Panc1 (cell line): Measurements from ENCODE around the gene CHRNA7.

Experiments used
- POLR2AphosphoS5 ChIP-seq: IDR thresholded peaks from 2 replicates; pipeline ENCODE4 v1.6.1; 2012; ENCODE audit warnings: mild to moderate bottlenecking, low read depth, low read length, moderate library complexity
- SIN3A ChIP-seq: IDR thresholded peaks from 2 replicates; pipeline ENCODE4 v1.6.1; 2012; ENCODE audit warnings: low read depth, mild to moderate bottlenecking, low read length, moderate library complexity, borderline replicate concordance; ENCODE audit not compliant: insufficient read depth
- TF ChIP-seq, protein P1 (sequence below): fragments of 450-650 bp; IDR thresholded peaks from 2 replicates; pipeline ENCODE4 v1.5.1; 2017; ENCODE audit warnings: mild to moderate bottlenecking

DNA sequence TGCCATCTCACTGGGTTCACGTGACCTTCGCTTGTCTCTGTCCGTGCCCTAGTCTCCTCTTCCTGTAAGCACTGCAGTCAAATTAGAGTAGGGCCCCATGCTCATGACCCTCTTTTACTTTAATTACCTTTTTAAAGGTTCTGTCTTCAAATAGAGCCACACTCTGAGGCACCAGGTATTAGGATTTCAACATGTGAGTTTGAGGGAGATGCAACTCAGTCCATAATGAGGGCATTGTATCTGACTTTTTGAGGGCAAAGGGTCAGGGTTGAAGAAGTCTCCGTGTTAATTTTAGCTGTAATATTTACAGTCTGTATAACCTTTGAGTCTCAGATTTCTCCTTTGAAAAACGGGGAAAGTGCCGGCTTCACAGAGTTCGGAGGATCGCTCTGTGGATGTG lies 82.9 kb downstream of the CHRNA7 start:
- TF ChIP-seq, protein P1, sequence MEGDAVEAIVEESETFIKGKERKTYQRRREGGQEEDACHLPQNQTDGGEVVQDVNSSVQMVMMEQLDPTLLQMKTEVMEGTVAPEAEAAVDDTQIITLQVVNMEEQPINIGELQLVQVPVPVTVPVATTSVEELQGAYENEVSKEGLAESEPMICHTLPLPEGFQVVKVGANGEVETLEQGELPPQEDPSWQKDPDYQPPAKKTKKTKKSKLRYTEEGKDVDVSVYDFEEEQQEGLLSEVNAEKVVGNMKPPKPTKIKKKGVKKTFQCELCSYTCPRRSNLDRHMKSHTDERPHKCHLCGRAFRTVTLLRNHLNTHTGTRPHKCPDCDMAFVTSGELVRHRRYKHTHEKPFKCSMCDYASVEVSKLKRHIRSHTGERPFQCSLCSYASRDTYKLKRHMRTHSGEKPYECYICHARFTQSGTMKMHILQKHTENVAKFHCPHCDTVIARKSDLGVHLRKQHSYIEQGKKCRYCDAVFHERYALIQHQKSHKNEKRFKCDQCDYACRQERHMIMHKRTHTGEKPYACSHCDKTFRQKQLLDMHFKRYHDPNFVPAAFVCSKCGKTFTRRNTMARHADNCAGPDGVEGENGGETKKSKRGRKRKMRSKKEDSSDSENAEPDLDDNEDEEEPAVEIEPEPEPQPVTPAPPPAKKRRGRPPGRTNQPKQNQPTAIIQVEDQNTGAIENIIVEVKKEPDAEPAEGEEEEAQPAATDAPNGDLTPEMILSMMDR: no peak
- TF ChIP-seq POLR2AphosphoS5: no peak
- no peak for TF ChIP-seq SIN3A
